Endothelial cell of umbilical vein (primary cell): ENCODE data around the gene CLCN6. TPM values are rescaled to one million over a fixed set of nuclear protein-coding genes. Genes with fewer than 3 reads are reported as not detected.
"Not testable (repeated sequence)": the region's sequence is repeated elsewhere in the genome, so short reads cannot be mapped to it uniquely, and the experiment has no call there.

Experiments
- BruUV-seq: library from RNA; stranded (reverse); fragments of 400-500 nt; replicated peaks from 2 replicates; lab custom pipeline; 2021; lab: Mats Ljungman, UMichigan
- CTCF ChIA-PET: fragments of 300-600, 350-600 bp; sonication (Branson Sonifier 250); formaldehyde crosslinking; loops from one replicate; lab custom pipeline; 2021; ENCODE audit warnings: antibody characterized with exemption, inconsistent platforms; lab: Charles Lee
- POLR2A ChIA-PET: fragments of 300-600, 350-600 bp; sonication (Branson Sonifier 250); formaldehyde crosslinking; loops from one replicate; lab custom pipeline; 2021; ENCODE audit warnings: antibody characterized with exemption, inconsistent platforms; lab: Charles Lee
- DNase-seq: peaks from one replicate; pipeline ENCODE4 v3.0.0-alpha.2; 2011; ENCODE audit warnings: low read depth, low spot score
- FAIRE-seq: peaks from 2 replicates; lab custom pipeline; 2011; peaks lifted over from hg19 to GRCh38; lab: Jason Lieb, UNC
- H2AFZ ChIP-seq: 2 replicates; pipeline ENCODE4 v1.6.0; 2012; ENCODE audit warnings: low read depth, low read length, control low read depth, inconsistent platforms
- H3K27ac ChIP-seq: 2 replicates; pipeline ENCODE4 v1.5.1; 2011; ENCODE audit warnings: low read depth, mild to moderate bottlenecking, control low read depth, low read length, moderate library complexity; ENCODE audit not compliant: insufficient read depth
- H3K27me3 ChIP-seq, 2 experiments: 2 replicates each; pipeline versions ENCODE4 v1.6.0 to v1.6.1; 2011; ENCODE audit warnings: low read length in 2 of 2, mixed read lengths in 1 of 2; ENCODE audit not compliant: control insufficient read depth in 2 of 2, insufficient read depth in 2 of 2
- H3K36me3 ChIP-seq, 2 experiments: 2 replicates in 1 of 2; 3 replicates in 1 of 2; pipeline ENCODE4 v1.5.1; 2011; ENCODE audit warnings: low read length in 2 of 2, mild to moderate bottlenecking in 1 of 2, moderate library complexity in 1 of 2; ENCODE audit not compliant: control insufficient read depth in 2 of 2, insufficient read depth in 2 of 2; ENCODE audit errors: extremely low read depth in 1 of 2
- H3K4me1 ChIP-seq: 3 replicates; pipeline ENCODE4 v1.5.1; 2011; ENCODE audit warnings: mild to moderate bottlenecking, low read length; ENCODE audit not compliant: control insufficient read depth, insufficient read depth; ENCODE audit errors: extremely low read depth
- H3K4me2 ChIP-seq: 2 replicates; pipeline ENCODE4 v1.6.1; 2011; ENCODE audit warnings: low read length, control low read depth, mixed read lengths; ENCODE audit not compliant: insufficient read depth
- H3K4me3 ChIP-seq, 3 experiments: fragments of 200-600 bp in 1 of 3; sonication (generic), shearing (Covaris generic) in 1 of 3; replicated peaks in 1 of 3; 2 replicates each; pipeline ENCODE4 v1.5.1; 2011 to 2016; ENCODE audit warnings: control low read depth in 3 of 3, low read length in 3 of 3, mild to moderate bottlenecking in 2 of 3, inconsistent platforms in 1 of 3, low read depth in 1 of 3, moderate library complexity in 1 of 3; ENCODE audit not compliant: insufficient read depth in 1 of 3
- H3K79me2 ChIP-seq: 2 replicates; pipeline ENCODE4 v1.6.0; 2012; ENCODE audit warnings: low read length, inconsistent platforms; ENCODE audit not compliant: control insufficient read depth, insufficient read depth
- H3K9ac ChIP-seq: replicated peaks from 2 replicates; pipeline ENCODE3; 2011; ENCODE audit warnings: low read length, control low read depth; ENCODE audit not compliant: insufficient read depth; ENCODE audit errors: extremely low read depth
- H3K9me1 ChIP-seq: replicated peaks from 3 replicates; pipeline ENCODE4 v1.6.0; 2011; ENCODE audit warnings: mild to moderate bottlenecking, low read length; ENCODE audit not compliant: control insufficient read depth, insufficient read depth; ENCODE audit errors: extremely low read depth
- H3K9me3 ChIP-seq: replicated peaks from 2 replicates; pipeline ENCODE4 v1.5.1; 2012; ENCODE audit warnings: low read length, inconsistent platforms; ENCODE audit not compliant: control insufficient read depth, insufficient read depth
- H4K20me1 ChIP-seq: replicated peaks from 2 replicates; pipeline ENCODE3; 2011; ENCODE audit warnings: mild to moderate bottlenecking, low read length; ENCODE audit not compliant: control insufficient read depth, insufficient read depth; ENCODE audit errors: extremely low read depth
- FOS ChIP-seq: IDR thresholded peaks from 2 replicates; pipeline ENCODE4 v1.6.1; 2011; ENCODE audit warnings: mild to moderate bottlenecking, low read length, moderate library complexity, borderline replicate concordance; ENCODE audit not compliant: insufficient read depth
- POLR2A ChIP-seq: IDR thresholded peaks from 2 replicates; pipeline ENCODE4 v1.6.1; 2012; ENCODE audit warnings: low read depth, mild to moderate bottlenecking, control low read depth, low read length
- POLR2AphosphoS5 ChIP-seq: IDR thresholded peaks from 2 replicates; pipeline ENCODE4 v1.6.1; 2012; ENCODE audit warnings: low read depth, mild to moderate bottlenecking, control low read depth, low read length, moderate library complexity; ENCODE audit not compliant: insufficient read depth
- dilution Hi-C: fragments of 300-500 bp; cut with MboI; formaldehyde crosslinking; loops from one replicate; pipeline ENCODE4 v1.15.0; 2019; ENCODE audit warnings: low sequenced_read_pairs; ENCODE audit not compliant: extremely low pct_ligation_motif_present
- intact Hi-C: fragments of 100-400 bp; cut with micrococcal nuclease; formaldehyde crosslinking; loops from one replicate; pipeline ENCODE4 v1.10.0; 2022
- polyA plus RNA-seq, 4 experiments: library from polyadenylated mRNA; depleted of rRNA in 3 of 4; stranded (reverse) in 3 of 4; unstranded in 1 of 4; fragments of >200 nt; gene quantifications; 2 replicates each; pipeline versions ENCODE4 v1.2.1 to v1.2.3, GENCODE V29; 2011 to 2012; ENCODE audit warnings: missing spikeins in 1 of 4
- total RNA-seq: library from RNA; stranded (reverse); gene quantifications from 2 replicates; pipeline ENCODE4 v1.2.3, GENCODE V29; 2021

Gene CLCN6
- total and polyA plus RNA-seq, 2 donors (not counting 3 experiments of a cell fraction or from before 2014, with no cell fraction given) = 20.4 to 41.2 TPM

DNA sequence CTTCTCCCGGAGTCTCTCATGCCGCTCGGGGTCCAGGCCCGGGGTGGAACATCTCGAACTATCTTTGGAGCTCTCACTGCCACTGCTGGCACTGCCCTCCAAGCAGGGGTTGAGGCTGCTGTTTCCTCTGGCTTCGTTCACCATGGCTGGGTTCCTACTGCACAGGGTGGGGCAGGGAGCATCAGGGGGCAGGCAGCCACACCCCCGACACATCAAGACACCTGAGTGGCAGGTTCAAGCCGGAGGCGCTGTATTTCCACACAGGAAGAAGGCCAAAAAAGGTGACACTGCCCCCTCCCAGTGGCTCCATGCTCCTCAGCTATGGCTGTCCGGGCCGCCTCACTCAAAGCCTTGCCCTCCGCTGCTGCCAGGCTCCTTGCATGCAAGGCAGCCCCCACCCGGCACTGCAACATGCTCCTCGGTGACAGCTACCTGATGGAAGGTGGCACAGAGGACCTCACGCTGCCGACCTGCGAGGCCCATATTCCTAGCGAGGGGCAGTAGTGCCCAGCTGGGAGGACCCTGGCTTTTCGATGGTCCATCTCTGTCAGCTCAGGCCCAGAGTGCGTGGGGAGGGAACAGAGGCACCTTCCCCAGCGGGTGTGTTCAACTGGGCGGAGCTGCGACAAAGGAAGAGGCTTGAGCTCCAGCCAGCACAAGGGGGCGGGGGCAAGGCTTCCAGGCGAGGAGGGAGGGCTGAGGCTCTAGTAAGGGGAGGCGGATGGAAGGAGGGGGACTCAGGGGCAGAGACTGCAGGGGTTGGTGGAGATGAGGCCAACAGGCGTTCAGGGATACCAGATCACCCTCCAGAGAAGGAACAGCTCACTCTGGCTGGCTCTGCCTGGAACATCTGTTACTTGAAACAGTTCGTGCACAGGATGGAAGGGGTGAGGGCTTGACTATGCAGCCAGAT is 2.8 kb upstream of the CLCN6 start:
- no peaks in the 10 kb centered on the region for H3K9me3 ChIP-seq
- peak overlapping the region; percentile 95 for H3K4me2 ChIP-seq
- POLR2A ChIA-PET = interaction anchor here (1.0 to 1.6 kb wide), 4 partner anchors 68 to 107 kb away, joined by 3 to 9 read pairs (median 4); partner anchors contain the start of gene AGTRAP
- H3K79me2 ChIP-seq = peaks cover 24% of the 10 kb centered on the region
- BruUV-seq = no TSS peak
- peak overlapping the region; percentile 3 to 77 (median 63) for H3K4me3 ChIP-seq
- FAIRE-seq (peak; percentile 87), DNase-seq (peak; percentile 97)
- TF ChIP-seq POLR2AphosphoS5 (peak; percentile 22), POLR2A (peak; percentile 37), FOS (no peak)
- intact Hi-C loops = loop anchor here (1.0 to 10.0 kb wide), 3 partner anchors 18 to 528 kb away; partner anchors contain the start of genes AGTRAP and UBIAD1
- H3K27ac ChIP-seq = peak overlapping the region; percentile 14
- H3K36me3 ChIP-seq = peaks cover 7 to 11% of the 10 kb centered on the region in 2 experiments
- H2AFZ ChIP-seq = peak overlapping the region; percentile 53
- dilution Hi-C loops = no loop called here
- H3K27me3 ChIP-seq = no peaks in the 10 kb centered on the region
- CTCF ChIA-PET = interaction anchor here (0.8 to 3.1 kb wide), 11 partner anchors 12 to 153 kb away, joined by 3 to 20 read pairs (median 4); partner anchors contain the start of gene FBXO6
- peak overlapping the region; percentile 9 for H3K9ac ChIP-seq
- H4K20me1 ChIP-seq = no peaks in the 10 kb centered on the region
- no peaks in the 10 kb centered on the region for H3K9me1 ChIP-seq
- H3K4me1 ChIP-seq = peaks cover 57% of the 10 kb centered on the region

DNA sequence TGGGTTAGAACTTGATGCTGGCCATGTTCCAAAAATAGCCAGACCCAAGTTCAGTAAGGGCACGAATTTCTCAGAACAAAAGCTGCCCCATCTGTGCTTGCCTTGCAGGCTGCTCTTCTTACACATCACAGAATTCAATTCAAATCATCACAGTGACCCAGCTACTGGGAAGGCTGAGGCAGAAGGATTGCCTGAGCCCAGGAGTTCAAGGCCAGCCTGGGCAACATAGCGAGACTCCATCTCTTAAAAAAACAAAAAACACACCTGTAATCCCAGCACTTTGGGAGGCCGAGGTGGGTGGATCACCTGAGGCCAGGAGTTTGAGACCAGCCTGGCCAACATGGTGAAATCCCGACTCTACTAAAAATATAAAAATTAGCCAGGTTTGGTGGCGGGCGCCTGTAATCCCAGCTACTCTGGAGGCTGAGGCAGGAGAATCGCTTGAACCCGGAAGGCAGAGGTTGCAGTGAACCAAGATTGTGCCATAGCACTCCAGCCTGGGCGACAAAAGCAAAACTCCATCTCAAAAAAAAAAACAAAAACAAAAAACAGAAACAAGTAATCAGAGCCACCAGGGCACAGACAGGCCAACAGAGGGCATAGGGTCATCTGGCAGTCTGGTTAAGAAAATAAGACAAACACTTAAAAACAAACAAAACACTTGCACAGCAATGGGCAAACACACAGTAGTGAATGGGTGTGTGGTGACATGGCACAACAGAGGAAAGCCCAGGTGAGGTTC is 1.9 kb upstream of the CLCN6 start:
- CTCF ChIA-PET = interaction anchor here (0.8 to 3.1 kb wide), 9 partner anchors 13 to 154 kb away, joined by 3 to 20 read pairs (median 4); partner anchors contain the start of gene FBXO6
- BruUV-seq = not testable (repeated sequence)
- intact Hi-C loops = loop anchor here (1.0 to 10.0 kb wide), 3 partner anchors 19 to 529 kb away; partner anchors contain the start of genes AGTRAP and UBIAD1

More for the DNA sequence above, 1.9 kb upstream of the CLCN6 start:
- H3K9me1 ChIP-seq, dilution Hi-C loops, H2AFZ ChIP-seq, H3K27me3 ChIP-seq, H4K20me1 ChIP-seq, H3K9ac ChIP-seq, FAIRE-seq, H3K9me3 ChIP-seq: not testable (repeated sequence)
- peaks cover 31% of the 10 kb centered on the region for H3K79me2 ChIP-seq
- peaks cover 6 to 13% of the 10 kb centered on the region in 2 experiments for H3K36me3 ChIP-seq
- H3K4me2 ChIP-seq = peak overlapping the region; percentile 82
- H3K4me3 ChIP-seq = peak overlapping the region in 1 of 3 experiments; percentile 66
- peaks cover 51% of the 10 kb centered on the region for H3K4me1 ChIP-seq
- POLR2A ChIA-PET = interaction anchor here (1.0 to 1.6 kb wide), 4 partner anchors 69 to 106 kb away, joined by 3 to 9 read pairs (median 4); partner anchors contain the start of gene AGTRAP
- DNase-seq = peak; percentile 32
- H3K27ac ChIP-seq = peak overlapping the region; percentile 85
